GM08714 (cell line): ENCODE measurements around the gene SLC22A23.

Source experiments
- H3K4me3 ChIP-seq: fragments of 200-500 bp; sonication (Bioruptor generic); 2 replicates; pipeline ENCODE4 v1.5.1; 2014; ENCODE audit warnings: mild to moderate bottlenecking, low read length, inconsistent platforms
- ZNF274 ChIP-seq: IDR thresholded peaks from 2 replicates; pipeline ENCODE4 v1.6.1; 2012; ENCODE audit warnings: mild to moderate bottlenecking, low read depth, low read length

The SLC22A23 gene

GRCh38 chr6:3318226-3318625, 138.6 kb downstream of the SLC22A23 start:
- TF ChIP-seq ZNF274: no peak
- no peak overlapping the region for H3K4me3 ChIP-seq

GRCh38 chr6:3317741-3318211, 139.1 kb downstream of the SLC22A23 start:
- TF ChIP-seq ZNF274: no peak
- no peak overlapping the region for H3K4me3 ChIP-seq

GRCh38 chr6:3316818-3317217, 140.0 kb downstream of the SLC22A23 start:
- no peak overlapping the region for H3K4me3 ChIP-seq
- no peak for TF ChIP-seq ZNF274

- TF ChIP-seq ZNF274: no peak
- H3K4me3 ChIP-seq: no peak overlapping the region
Measured at GRCh38 chr6:3316331-3316730, 140.5 kb downstream of the SLC22A23 start.

GRCh38 chr6:3315841-3316240, 141.0 kb downstream of the SLC22A23 start:
- H3K4me3 ChIP-seq: no peak overlapping the region
- no peak for TF ChIP-seq ZNF274

- no peak overlapping the region for H3K4me3 ChIP-seq
- no peak for TF ChIP-seq ZNF274
Measured at GRCh38 chr6:3314621-3315467, 142.0 kb downstream of the SLC22A23 start.

GRCh38 chr6:3314176-3314575, 142.7 kb downstream of the SLC22A23 start:
- TF ChIP-seq ZNF274: no peak
- H3K4me3 ChIP-seq: no peak overlapping the region

GRCh38 chr6:3312604-3313231, 144.1 kb downstream of the SLC22A23 start:
- no peak overlapping the region for H3K4me3 ChIP-seq
- no peak for TF ChIP-seq ZNF274

GRCh38 chr6:3311826-3312225, 145.0 kb downstream of the SLC22A23 start:
- TF ChIP-seq ZNF274: no peak
- H3K4me3 ChIP-seq: no peak overlapping the region

- H3K4me3 ChIP-seq: no peak overlapping the region
- TF ChIP-seq ZNF274: no peak
Measured at GRCh38 chr6:3310703-3311102, 146.1 kb downstream of the SLC22A23 start.

GRCh38 chr6:3310051-3310448, 146.8 kb downstream of the SLC22A23 start:
- no peak for TF ChIP-seq ZNF274
- H3K4me3 ChIP-seq: no peak overlapping the region

- no peak for TF ChIP-seq ZNF274
- no peak overlapping the region for H3K4me3 ChIP-seq
Measured at GRCh38 chr6:3309391-3310050, 147.3 kb downstream of the SLC22A23 start.

GRCh38 chr6:3308106-3308505, 148.7 kb downstream of the SLC22A23 start:
- no peak overlapping the region for H3K4me3 ChIP-seq
- TF ChIP-seq ZNF274: no peak

- H3K4me3 ChIP-seq: no peak overlapping the region
- no peak for TF ChIP-seq ZNF274
Measured at GRCh38 chr6:3307436-3307835, 149.4 kb downstream of the SLC22A23 start.

GRCh38 chr6:3306848-3307247, 150.0 kb downstream of the SLC22A23 start:
- H3K4me3 ChIP-seq: no peak overlapping the region
- no peak for TF ChIP-seq ZNF274
